GOT3 (cell line): ENCODE results near the gene CCT6B.

Experiments used
- DNase-seq: peaks from one replicate; lab custom pipeline; 2025; ENCODE audit warnings: mixed read lengths; lab: John Stamatoyannopoulos, UW

CCT6B gene

GRCh38 chr17:34886831-34887230, 74.4 kb downstream of the CCT6B start:
- DNase-seq: no peak

- DNase-seq: no peak
Measured at GRCh38 chr17:34885076-34885475, 76.2 kb downstream of the CCT6B start.

GRCh38 chr17:34884597-34884996, 76.7 kb downstream of the CCT6B start:
- DNase-seq: no peak

- DNase-seq: no peak
Measured at GRCh38 chr17:34883106-34884000, 77.9 kb downstream of the CCT6B start.

- no peak for DNase-seq
Measured at GRCh38 chr17:34879146-34879545, 82.1 kb downstream of the CCT6B start.
